Measurements from ENCODE around the gene DDIT4L.
"Not testable (repeated sequence)": the region's sequence is repeated elsewhere in the genome, so short reads cannot be mapped to it uniquely, and the experiment has no call there.

Gene DDIT4L

DNA sequence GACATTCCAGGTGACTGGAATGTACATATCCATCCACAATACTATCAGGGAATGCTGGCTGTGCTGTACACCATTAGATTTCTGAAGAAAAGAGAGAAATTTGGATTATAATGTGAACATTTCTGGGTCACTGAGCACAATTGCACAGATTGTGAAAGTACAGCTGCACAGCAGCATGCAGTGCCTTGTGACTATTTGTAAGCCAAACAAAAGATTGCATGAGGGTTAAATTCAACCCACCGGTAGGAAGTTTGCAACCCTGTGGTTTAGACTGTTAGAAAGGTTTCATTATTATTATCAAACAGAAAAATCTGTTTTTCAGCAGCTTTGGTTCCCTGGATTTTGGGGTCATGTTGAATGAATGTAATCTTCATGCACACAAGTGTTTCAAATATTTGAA, 24.5 kb downstream of the DDIT4L start:
- DNase-seq = no peak

DNA sequence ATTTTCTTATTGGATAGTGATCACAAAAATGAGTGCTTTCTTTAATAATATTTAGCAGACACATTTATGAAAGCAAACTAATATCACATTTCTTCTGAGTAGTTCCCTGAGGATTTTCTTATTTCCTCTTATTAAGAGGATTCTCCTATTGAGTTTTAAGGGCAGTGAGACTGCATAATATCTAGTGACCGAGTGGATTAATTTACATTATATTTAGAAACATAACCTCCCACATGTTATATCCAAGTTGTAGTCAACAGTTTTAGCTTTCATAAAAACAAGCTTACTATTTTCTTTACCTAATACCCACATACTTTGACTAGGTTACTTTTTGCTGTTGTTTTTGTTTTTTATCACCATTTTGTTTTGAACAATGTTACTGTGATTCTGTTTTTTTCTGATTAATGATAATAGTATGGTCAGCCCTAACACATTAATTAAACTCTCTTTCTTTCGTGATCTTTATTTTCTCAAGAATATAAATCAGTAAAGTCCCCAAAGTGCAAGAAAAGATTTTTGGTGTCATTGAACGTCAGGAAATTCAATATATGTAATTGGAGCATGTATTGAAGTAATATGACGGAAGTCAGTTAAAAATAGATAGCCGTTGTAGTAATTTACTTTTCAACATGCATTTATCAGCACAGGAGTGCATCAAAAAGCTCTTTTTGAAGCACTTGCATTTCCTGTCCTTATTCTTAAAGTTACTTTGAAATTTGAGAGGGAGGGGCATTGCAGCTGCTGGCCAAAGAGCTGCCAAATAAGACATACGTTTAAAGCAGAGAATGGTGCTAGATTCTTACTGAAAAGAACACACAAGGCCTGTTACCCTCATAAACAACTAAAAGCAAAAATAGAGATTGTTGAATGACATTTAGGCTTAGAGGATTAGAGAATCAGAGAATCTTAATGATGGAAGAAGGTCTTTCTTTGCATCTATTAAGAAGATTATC, 25.2 kb downstream of the DDIT4L start:
- DNase-seq = no peak

GRCh38 chr4:100162027-100162685, 28.1 kb downstream of the DDIT4L start:
- no peak for DNase-seq

- no peak for DNase-seq
These were observed 41.1 kb downstream of the DDIT4L start for GRCh38 chr4:100149190-100149589.

DNA sequence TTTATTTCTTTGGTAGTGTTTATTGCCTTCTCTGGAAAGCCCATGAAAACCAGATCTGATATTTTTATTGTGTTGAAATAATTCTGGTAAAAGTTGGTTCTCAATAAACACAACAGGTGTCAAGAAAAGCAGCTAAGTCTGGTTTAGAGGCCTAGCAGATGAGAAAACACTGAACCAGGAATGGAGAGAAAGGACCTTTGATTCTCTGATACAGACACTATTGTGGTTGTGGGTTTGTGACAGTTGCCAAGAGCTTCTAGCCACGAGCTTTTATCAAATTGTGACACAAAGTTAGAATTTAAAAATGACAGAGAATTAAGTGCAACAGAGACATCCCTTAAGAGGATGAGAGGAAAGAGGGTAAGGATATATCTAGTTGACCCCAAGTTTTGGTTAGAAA, 42.6 kb downstream of the DDIT4L start:
- DNase-seq = no peak

DNA sequence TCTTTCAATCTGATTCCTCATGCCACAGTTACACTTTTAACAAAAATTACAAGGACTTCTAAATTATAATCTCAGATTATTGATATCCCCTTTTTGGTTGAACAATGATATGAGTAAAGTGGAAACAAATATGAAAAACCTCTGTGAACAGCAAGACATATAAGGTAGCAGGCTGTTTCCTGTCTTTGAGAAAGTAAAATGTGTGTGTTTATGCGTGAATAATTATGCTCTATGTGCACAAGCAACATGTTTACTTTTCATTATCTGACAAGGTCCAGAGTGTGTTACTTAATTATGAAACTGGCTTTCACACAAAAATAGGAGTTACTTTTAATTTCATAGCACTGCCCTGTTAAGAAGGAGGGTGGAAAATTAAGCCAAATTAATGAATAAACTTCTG, 43.1 kb downstream of the DDIT4L start:
- no peak for DNase-seq

- no peak for DNase-seq
These were observed 43.5 kb downstream of the DDIT4L start for GRCh38 chr4:100146756-100147155.

DNA sequence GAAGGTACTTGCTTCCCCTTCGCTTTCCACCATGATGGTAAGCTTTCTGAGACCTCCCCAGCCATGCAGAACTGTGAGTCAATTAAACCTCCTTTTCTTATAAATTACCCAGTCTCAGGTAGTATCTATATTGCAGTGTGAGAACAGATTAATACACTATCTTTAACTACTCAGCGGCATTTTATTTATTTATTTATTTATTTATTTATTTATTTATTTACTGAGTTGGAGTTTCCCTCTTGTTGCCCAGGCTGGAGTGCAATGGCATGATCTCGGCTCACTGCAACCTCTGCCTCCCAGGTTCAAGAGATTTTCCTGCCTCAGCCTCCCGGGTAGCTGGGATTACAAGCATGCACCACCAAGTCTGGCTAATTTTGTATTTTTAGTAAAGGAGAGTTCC, 52.9 kb downstream of the DDIT4L start:
- DNase-seq = not testable (repeated sequence)

Data from NCI-H2171 (cell line).